GM18526 (cell line): ENCODE results near the gene NAALADL2.

Source experiments
- POLR2A ChIP-seq: IDR thresholded peaks from 3 replicates; pipeline ENCODE4 v1.6.1; 2011; ENCODE audit not compliant: insufficient read length; ENCODE audit errors: extremely low read depth

NAALADL2 gene

GRCh38 chr3:175620093-175620492 lies 761.0 kb downstream of the NAALADL2 start:
- TF ChIP-seq POLR2A = no peak

GRCh38 chr3:175620532-175620931 lies 761.4 kb downstream of the NAALADL2 start:
- no peak for TF ChIP-seq POLR2A

DNA sequence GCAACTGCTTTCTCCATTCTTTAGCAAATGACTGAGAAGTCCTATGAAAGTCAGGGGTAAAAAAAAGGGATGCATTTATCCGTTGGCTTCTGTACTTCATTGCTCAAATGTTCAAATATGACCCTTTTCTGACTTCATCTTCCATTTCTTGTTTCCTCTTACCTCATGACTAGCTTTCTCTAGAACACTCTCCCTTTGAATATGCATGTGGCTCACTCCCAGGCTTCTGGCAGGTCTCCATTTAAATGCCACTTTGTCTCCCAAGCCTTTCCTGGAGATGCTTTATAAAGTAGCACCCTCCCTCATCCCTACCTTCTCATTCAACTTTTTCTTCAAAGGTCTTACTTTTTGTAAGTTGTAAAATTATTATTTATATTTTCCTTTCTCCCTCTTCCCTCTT lies 781.8 kb downstream of the NAALADL2 start:
- no peak for TF ChIP-seq POLR2A

DNA sequence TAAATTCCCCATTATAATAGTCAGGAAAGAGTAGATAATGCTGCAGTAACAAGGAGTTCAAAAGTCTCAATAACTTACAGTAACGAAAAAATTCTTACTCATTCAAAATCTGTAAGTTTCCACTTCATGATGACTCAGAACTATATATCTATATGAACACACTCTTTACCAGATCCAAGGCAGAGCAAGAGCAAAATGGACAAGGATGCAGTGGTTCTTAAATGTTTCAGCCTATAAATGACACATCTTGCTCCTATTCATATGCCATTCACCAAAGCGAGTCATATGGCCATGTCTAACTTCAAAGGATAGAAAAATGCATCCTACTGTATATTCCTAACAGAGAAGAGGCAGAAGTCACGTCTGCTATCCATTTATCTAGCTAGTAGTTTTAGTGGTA lies 787.7 kb downstream of the NAALADL2 start:
- no peak for TF ChIP-seq POLR2A

DNA sequence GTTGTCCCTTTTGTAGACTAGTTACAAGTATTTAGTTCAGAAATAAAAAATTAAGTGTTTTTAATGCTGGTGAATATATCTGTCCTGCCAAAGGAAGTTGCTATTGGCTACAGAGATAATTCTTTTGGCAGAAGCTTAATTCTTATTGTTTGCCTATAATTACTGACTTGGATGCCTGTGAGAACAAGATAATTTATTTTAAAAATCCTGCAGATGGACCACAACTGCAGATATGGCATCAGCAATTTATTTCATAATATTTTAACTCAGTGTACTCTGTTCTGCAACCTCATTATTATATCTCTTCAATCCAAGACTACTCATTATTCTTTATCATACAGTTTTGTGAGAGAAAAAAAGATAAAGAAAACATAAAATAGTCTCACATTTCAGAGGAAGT lies 789.8 kb downstream of the NAALADL2 start:
- no peak for TF ChIP-seq POLR2A

- no peak for TF ChIP-seq POLR2A
Observed at GRCh38 chr3:175651716-175652115, 792.6 kb downstream of the NAALADL2 start.

DNA sequence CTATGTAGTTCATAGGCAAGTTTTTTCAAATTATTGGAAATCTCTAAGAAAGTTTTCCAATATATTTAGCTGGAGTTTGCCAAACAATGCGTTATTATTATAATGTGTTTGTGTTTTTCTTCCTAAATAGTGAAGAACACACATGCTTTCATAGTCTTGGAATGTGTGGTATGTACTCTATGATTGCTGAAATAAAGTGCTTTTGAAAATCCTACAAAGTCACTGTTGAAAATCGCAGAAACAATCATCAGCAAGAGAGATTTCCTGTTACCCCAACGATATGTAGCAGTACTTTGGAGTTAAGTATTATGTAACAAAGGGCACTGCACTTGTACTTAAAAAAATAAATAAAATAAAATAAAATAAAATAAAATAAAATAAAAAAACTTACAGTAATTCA lies 796.2 kb downstream of the NAALADL2 start:
- TF ChIP-seq POLR2A = no peak

DNA sequence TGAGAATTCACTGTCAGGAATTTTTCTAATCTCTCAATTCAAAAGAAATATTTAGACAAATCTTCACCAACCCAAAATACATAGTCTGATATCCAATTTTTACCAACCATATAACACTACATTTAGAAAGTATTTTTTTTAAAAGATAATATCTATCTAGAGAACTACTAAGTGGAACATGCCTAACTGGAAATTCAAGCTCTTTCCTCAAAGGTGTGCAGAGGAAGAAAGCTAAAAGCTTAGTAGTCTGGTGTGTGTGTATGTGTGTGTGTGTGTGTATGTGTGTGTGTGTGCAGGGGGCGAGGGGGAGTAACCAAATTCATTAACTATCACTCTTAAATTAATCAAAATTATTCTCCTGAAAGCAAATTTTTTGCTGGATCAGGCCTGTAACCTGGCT lies 797.3 kb downstream of the NAALADL2 start:
- TF ChIP-seq POLR2A = no peak

DNA sequence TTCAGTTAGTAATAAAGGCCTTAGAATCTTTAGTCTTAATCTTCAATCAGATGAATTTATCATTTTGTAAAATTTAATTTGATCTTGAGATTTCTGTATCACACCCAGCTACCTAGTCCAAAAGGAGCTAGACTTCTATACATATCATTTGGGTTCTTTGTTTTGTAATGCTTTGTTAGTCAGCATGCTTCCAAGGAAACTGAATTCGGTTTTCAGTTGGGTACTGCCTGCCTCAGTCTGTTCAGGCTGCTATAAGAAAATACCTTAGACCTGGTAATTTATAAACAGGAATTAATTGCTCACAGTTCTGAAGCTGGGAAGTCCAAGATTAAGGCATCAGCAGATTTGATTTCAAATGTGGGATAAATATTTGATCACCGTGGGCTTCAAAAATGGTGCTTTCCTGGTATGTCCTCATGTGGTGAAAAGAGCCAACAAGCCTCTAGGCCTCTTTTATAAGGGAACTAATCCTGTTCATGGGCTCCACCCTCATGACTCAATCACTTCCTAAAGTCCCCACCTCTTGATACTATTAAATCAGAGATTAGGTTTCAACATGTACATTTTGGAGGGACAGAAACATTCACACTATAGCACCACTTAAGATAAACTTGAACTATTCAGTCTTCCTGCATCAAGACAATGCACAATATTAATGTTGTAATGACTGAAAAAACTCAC lies 800.7 kb downstream of the NAALADL2 start:
- TF ChIP-seq POLR2A = no peak

GRCh38 chr3:175662815-175663214 lies 803.7 kb downstream of the NAALADL2 start:
- no peak for TF ChIP-seq POLR2A

- no peak for TF ChIP-seq POLR2A
Observed at GRCh38 chr3:175664911-175665310, 805.8 kb downstream of the NAALADL2 start.

DNA sequence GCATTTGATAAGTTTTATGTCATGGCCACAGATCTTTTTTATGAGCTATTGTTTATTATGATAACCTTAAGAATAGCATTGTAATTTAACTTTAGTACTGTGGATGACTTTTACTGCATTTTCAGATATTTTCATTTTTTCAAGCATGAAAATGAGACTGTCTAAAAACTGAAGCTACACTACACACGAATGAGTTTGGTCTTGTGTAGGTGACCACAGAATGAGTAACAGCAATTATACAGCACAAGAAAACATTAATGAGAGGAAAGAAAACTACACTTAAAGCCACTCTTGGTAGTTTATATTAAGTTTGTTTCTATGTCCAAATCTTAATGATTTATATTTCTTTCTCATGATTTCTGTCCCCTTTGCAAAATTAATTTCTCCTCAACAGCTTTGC lies 809.2 kb downstream of the NAALADL2 start:
- no peak for TF ChIP-seq POLR2A

GRCh38 chr3:175670557-175670956 lies 811.4 kb downstream of the NAALADL2 start:
- no peak for TF ChIP-seq POLR2A

GRCh38 chr3:175672119-175672689 lies 813.1 kb downstream of the NAALADL2 start:
- TF ChIP-seq POLR2A = no peak

DNA sequence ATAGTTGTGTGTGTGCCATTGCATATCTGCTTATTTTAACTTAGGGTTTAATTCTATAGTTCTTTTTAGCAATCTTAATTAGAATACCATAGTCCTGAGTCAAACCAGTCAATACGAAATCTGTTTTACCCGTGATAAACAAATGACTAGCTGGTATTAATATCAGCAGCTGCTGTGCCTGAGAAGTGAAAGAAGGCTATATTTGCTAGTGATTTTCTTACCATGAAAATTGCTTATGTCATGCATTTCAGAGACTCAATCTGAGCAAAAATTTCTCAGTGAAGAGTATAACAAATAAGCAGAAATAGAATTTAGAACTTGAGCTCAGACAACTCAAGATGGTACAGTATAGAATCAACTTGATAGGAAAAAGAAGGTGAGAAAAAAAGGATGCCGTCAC lies 820.4 kb downstream of the NAALADL2 start:
- TF ChIP-seq POLR2A = no peak

DNA sequence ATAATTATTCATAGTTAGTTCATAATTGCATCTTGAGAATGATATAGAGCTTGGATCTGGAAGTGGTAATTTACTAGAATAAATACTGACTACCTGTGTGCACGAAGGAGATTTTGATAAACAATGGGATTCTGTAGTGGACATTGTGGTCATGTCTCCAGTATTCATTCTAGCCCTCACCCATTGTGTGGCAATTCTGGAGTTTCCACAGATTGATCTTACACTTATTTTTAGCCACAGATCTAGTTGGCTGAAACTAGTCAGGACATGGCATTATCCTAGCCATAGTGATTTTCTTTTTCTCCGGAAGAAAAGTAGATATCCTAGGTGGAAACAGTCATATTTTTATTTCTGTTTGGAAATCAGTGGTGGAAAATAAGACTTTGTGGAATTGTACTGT lies 833.1 kb downstream of the NAALADL2 start:
- no peak for TF ChIP-seq POLR2A

- TF ChIP-seq POLR2A = no peak
Observed at GRCh38 chr3:175695251-175695650, 836.1 kb downstream of the NAALADL2 start.

- TF ChIP-seq POLR2A = no peak
Observed at GRCh38 chr3:175702956-175703355, 843.8 kb downstream of the NAALADL2 start.
